GM23338 (cell line): ENCODE measurements around the gene UVRAG. TPM values are rescaled to one million over a fixed set of nuclear protein-coding genes. Genes with fewer than 3 reads are reported as not detected.

Experiments used
- ATAC-seq: fragments of 200-7000 bp; cut with Tn5 transposase; 3 replicates; pipeline ENCODE4 v1.9.1; 2020
- DNase-seq: peaks from one replicate; pipeline ENCODE4 v3.0.0-alpha.2; 2015; ENCODE audit warnings: low spot score
- H2AFZ ChIP-seq: fragments of 200-600 bp; sonication (generic); 2 replicates; pipeline ENCODE4 v1.8.0; 2016; ENCODE audit warnings: antibody characterized with exemption, mild to moderate bottlenecking, moderate library complexity
- H3F3A ChIP-seq: fragments of 200-600 bp; sonication (generic); replicated peaks from 2 replicates; pipeline ENCODE4 v1.8.0; 2017; ENCODE audit warnings: antibody characterized with exemption, mixed run types, low read depth
- H3K27ac ChIP-seq: fragments of 200-600 bp; sonication (generic); 2 replicates; pipeline ENCODE4 v1.6.1; 2016; ENCODE audit warnings: low read depth
- H3K27me3 ChIP-seq: fragments of 200-600 bp; sonication (generic); 2 replicates; pipeline ENCODE4 v1.8.0; 2016; ENCODE audit warnings: mild to moderate bottlenecking, mixed run types, moderate library complexity; ENCODE audit not compliant: insufficient read depth
- H3K36me3 ChIP-seq: fragments of 200-600 bp; sonication (generic); 2 replicates; pipeline ENCODE4 v1.8.0; 2016; ENCODE audit warnings: mild to moderate bottlenecking; ENCODE audit not compliant: insufficient read depth
- H3K4me1 ChIP-seq: fragments of 200-600 bp; sonication (generic); 2 replicates; pipeline ENCODE4 v1.8.0; 2016; ENCODE audit warnings: mild to moderate bottlenecking, moderate library complexity; ENCODE audit not compliant: insufficient read depth
- H3K4me2 ChIP-seq: fragments of 200-600 bp; sonication (generic); 2 replicates; pipeline ENCODE4 v1.7.1; 2017; ENCODE audit warnings: mixed run types
- H3K4me3 ChIP-seq: fragments of 200-600 bp; sonication (generic); 2 replicates; pipeline ENCODE4 v1.6.1; 2016; ENCODE audit warnings: mixed run types
- H3K79me2 ChIP-seq: fragments of 200-600 bp; sonication (generic); replicated peaks from 2 replicates; pipeline ENCODE4 v1.8.0; 2017; ENCODE audit warnings: mild to moderate bottlenecking; ENCODE audit not compliant: insufficient read depth
- H3K9me2 ChIP-seq: fragments of 200-600 bp; sonication (generic); 2 replicates; pipeline ENCODE4 v1.8.0; 2017; ENCODE audit not compliant: insufficient read depth
- H4K20me1 ChIP-seq: fragments of 200-600 bp; sonication (generic); replicated peaks from 2 replicates; pipeline ENCODE4 v1.8.0; 2017; ENCODE audit warnings: mild to moderate bottlenecking; ENCODE audit not compliant: insufficient read depth
- H3K27ac Mint-ChIP-seq: 2 replicates; pipeline ENCODE4 v1.8.0; 2020; ENCODE audit warnings: inconsistent platforms, mild to moderate bottlenecking, moderate library complexity, mixed read lengths
- H3K27me3 Mint-ChIP-seq: 3 replicates; pipeline ENCODE4 v1.8.0; 2022; ENCODE audit warnings: low read depth, mild to moderate bottlenecking, moderate library complexity, mixed read lengths, inconsistent platforms; ENCODE audit not compliant: insufficient read depth, poor library complexity
- H3K36me3 Mint-ChIP-seq: 3 replicates; pipeline ENCODE4 v1.8.0; 2021; ENCODE audit warnings: low read depth, mild to moderate bottlenecking, inconsistent platforms, moderate library complexity, mixed read lengths
- H3K4me1 Mint-ChIP-seq: 3 replicates; pipeline ENCODE4 v1.8.0; 2020; ENCODE audit warnings: mild to moderate bottlenecking, inconsistent platforms, mixed read lengths
- H3K4me3 Mint-ChIP-seq: 3 replicates; pipeline ENCODE4 v1.8.0; 2021; ENCODE audit warnings: moderate library complexity, mild to moderate bottlenecking, inconsistent platforms, mixed read lengths
- H3K9me3 Mint-ChIP-seq: 3 replicates; pipeline ENCODE4 v1.8.0; 2020; ENCODE audit warnings: moderate library complexity, mild to moderate bottlenecking, inconsistent platforms, mixed read lengths
- CREB1 ChIP-seq: fragments of 250-450 bp; sonication (Bioruptor Pico); IDR thresholded peaks from 2 replicates; pipeline ENCODE4 v1.5.0; 2020; ENCODE audit warnings: low read depth, mild to moderate bottlenecking, moderate library complexity
- CTCF ChIP-seq, 2 experiments: fragments of 200-600 bp in 1 of 2; sonication (generic) in 1 of 2; conservative IDR thresholded peaks; 2 replicates each; pipeline versions ENCODE4 v1.5.1 to v1.6.1; 2016 to 2017; ENCODE audit warnings: antibody characterized with exemption in 2 of 2, low read depth in 2 of 2, mild to moderate bottlenecking in 2 of 2, moderate library complexity in 1 of 2
- EZH2 ChIP-seq: fragments of 200-600 bp; sonication (generic); IDR thresholded peaks from one replicate; pipeline ENCODE4 v1.8.0; 2017; ENCODE audit warnings: antibody characterized with exemption, mild to moderate bottlenecking, low read depth; ENCODE audit not compliant: unreplicated experiment
- EZH2phosphoT487 ChIP-seq: fragments of 200-600 bp; sonication (generic); IDR thresholded peaks from one replicate; pipeline ENCODE4 v1.8.1; 2018; ENCODE audit warnings: antibody characterized with exemption; ENCODE audit not compliant: unreplicated experiment
- JUNB ChIP-seq: IDR thresholded peaks from one replicate; pipeline ENCODE4 v1.6.1; 2016; ENCODE audit warnings: antibody characterized with exemption; ENCODE audit not compliant: unreplicated experiment
- NANOG ChIP-seq: IDR thresholded peaks from 2 replicates; pipeline ENCODE4 v1.6.1; 2016; ENCODE audit warnings: antibody characterized with exemption, borderline replicate concordance
- POLR2AphosphoS5 ChIP-seq: IDR thresholded peaks from 2 replicates; pipeline ENCODE4 v1.6.1; 2016; ENCODE audit warnings: antibody characterized with exemption, low read depth
- REST ChIP-seq: IDR thresholded peaks from one replicate; pipeline ENCODE4 v1.6.1; 2018; ENCODE audit warnings: antibody characterized with exemption; ENCODE audit not compliant: unreplicated experiment
- STAT1 ChIP-seq: IDR thresholded peaks from one replicate; pipeline ENCODE4 v1.6.1; 2016; ENCODE audit warnings: antibody characterized with exemption; ENCODE audit not compliant: unreplicated experiment
- ZNF114 ChIP-seq: fragments of 250-450 bp; sonication (Bioruptor Pico); IDR thresholded peaks from 2 replicates; pipeline ENCODE4 v1.5.0; 2020; ENCODE audit warnings: mild to moderate bottlenecking, moderate library complexity
- ZNF331 ChIP-seq: fragments of 250-450 bp; sonication (Bioruptor Pico); IDR thresholded peaks from 2 replicates; pipeline ENCODE4 v1.5.0; 2020; ENCODE audit warnings: low read depth, mild to moderate bottlenecking, moderate library complexity
- polyA plus RNA-seq: library from polyadenylated mRNA; unstranded; fragments of >200 nt; fragmentation: Nextera tagmentation; extraction: Ambion mirVana; gene quantifications from 2 replicates; pipeline ENCODE4 v1.2.1, GENCODE V29; 2016
- total RNA-seq: library from RNA; depleted of rRNA; stranded (reverse); fragments of >200 nt; shearing (Covaris generic); gene quantifications from 2 replicates; pipeline ENCODE4 v1.2.3, GENCODE V29; 2014
- TF ChIP-seq, protein P1 (sequence below): IDR thresholded peaks from 2 replicates; pipeline ENCODE4 v1.6.1; 2016; ENCODE audit warnings: antibody characterized with exemption
- TF ChIP-seq, protein P2 (sequence below): fragments of 250-450 bp; sonication (Bioruptor Pico); IDR thresholded peaks from 2 replicates; pipeline ENCODE4 v1.5.0; 2020; ENCODE audit warnings: mild to moderate bottlenecking, moderate library complexity

Gene UVRAG
- total and polyA plus RNA-seq, 2 experiments from 2014 or later = 15.3 to 17.4 TPM

DNA sequence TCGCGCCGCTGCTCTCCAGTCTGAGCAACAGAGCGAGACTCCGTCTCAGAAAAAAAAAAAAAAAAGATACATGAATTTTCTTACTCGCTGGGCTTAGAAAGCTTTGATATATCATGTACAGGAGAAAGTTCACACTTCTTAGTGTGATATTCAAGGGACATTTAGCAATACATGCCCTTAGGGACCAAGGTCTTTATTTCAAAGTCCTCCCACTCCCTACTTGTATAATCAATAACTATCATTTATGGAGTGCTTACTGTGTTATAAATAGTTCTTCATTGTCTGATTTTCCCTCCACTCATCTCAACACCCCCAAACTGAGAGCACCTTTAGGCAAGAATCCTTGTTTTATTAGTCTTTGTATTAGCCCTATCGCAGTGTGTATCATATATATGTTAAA is 103.3 kb downstream of the UVRAG start:
- Mint-ChIP-seq H3K4me3 (no peak overlapping the region), H3K4me1 (no peaks in the 10 kb centered on the region), H3K36me3 (no peaks in the 10 kb centered on the region), H3K9me3 (no peaks in the 10 kb centered on the region), H3K27ac (no peak overlapping the region), H3K27me3 (no peaks in the 10 kb centered on the region)
- Histone ChIP-seq H3K27ac (no peak overlapping the region), H3K4me2 (no peak overlapping the region), H4K20me1 (0 out of 2 replicates have a peak, but pooled peaks cover 3% of the 10 kb centered on the region), H3F3A (no peaks in the 10 kb centered on the region), H3K36me3 (no peaks in the 10 kb centered on the region), H3K4me1 (no peaks in the 10 kb centered on the region), H3K27me3 (no peaks in the 10 kb centered on the region), H3K9me2 (no peaks in the 10 kb centered on the region), H2AFZ (no peak overlapping the region), H3K4me3 (no peak overlapping the region), H3K79me2 (no peaks in the 10 kb centered on the region)
- TF ChIP-seq ZNF114 (CRISPR knock-in tag) = no peak
- TF ChIP-seq, protein P1, sequence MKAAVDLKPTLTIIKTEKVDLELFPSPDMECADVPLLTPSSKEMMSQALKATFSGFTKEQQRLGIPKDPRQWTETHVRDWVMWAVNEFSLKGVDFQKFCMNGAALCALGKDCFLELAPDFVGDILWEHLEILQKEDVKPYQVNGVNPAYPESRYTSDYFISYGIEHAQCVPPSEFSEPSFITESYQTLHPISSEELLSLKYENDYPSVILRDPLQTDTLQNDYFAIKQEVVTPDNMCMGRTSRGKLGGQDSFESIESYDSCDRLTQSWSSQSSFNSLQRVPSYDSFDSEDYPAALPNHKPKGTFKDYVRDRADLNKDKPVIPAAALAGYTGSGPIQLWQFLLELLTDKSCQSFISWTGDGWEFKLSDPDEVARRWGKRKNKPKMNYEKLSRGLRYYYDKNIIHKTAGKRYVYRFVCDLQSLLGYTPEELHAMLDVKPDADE = no peak
- TF ChIP-seq CTCF (conservative IDR thresholded peaks at IDR 0.05; ENCODE audit: low read depth in 2 of 2) = no peak
- TF ChIP-seq, protein P2, sequence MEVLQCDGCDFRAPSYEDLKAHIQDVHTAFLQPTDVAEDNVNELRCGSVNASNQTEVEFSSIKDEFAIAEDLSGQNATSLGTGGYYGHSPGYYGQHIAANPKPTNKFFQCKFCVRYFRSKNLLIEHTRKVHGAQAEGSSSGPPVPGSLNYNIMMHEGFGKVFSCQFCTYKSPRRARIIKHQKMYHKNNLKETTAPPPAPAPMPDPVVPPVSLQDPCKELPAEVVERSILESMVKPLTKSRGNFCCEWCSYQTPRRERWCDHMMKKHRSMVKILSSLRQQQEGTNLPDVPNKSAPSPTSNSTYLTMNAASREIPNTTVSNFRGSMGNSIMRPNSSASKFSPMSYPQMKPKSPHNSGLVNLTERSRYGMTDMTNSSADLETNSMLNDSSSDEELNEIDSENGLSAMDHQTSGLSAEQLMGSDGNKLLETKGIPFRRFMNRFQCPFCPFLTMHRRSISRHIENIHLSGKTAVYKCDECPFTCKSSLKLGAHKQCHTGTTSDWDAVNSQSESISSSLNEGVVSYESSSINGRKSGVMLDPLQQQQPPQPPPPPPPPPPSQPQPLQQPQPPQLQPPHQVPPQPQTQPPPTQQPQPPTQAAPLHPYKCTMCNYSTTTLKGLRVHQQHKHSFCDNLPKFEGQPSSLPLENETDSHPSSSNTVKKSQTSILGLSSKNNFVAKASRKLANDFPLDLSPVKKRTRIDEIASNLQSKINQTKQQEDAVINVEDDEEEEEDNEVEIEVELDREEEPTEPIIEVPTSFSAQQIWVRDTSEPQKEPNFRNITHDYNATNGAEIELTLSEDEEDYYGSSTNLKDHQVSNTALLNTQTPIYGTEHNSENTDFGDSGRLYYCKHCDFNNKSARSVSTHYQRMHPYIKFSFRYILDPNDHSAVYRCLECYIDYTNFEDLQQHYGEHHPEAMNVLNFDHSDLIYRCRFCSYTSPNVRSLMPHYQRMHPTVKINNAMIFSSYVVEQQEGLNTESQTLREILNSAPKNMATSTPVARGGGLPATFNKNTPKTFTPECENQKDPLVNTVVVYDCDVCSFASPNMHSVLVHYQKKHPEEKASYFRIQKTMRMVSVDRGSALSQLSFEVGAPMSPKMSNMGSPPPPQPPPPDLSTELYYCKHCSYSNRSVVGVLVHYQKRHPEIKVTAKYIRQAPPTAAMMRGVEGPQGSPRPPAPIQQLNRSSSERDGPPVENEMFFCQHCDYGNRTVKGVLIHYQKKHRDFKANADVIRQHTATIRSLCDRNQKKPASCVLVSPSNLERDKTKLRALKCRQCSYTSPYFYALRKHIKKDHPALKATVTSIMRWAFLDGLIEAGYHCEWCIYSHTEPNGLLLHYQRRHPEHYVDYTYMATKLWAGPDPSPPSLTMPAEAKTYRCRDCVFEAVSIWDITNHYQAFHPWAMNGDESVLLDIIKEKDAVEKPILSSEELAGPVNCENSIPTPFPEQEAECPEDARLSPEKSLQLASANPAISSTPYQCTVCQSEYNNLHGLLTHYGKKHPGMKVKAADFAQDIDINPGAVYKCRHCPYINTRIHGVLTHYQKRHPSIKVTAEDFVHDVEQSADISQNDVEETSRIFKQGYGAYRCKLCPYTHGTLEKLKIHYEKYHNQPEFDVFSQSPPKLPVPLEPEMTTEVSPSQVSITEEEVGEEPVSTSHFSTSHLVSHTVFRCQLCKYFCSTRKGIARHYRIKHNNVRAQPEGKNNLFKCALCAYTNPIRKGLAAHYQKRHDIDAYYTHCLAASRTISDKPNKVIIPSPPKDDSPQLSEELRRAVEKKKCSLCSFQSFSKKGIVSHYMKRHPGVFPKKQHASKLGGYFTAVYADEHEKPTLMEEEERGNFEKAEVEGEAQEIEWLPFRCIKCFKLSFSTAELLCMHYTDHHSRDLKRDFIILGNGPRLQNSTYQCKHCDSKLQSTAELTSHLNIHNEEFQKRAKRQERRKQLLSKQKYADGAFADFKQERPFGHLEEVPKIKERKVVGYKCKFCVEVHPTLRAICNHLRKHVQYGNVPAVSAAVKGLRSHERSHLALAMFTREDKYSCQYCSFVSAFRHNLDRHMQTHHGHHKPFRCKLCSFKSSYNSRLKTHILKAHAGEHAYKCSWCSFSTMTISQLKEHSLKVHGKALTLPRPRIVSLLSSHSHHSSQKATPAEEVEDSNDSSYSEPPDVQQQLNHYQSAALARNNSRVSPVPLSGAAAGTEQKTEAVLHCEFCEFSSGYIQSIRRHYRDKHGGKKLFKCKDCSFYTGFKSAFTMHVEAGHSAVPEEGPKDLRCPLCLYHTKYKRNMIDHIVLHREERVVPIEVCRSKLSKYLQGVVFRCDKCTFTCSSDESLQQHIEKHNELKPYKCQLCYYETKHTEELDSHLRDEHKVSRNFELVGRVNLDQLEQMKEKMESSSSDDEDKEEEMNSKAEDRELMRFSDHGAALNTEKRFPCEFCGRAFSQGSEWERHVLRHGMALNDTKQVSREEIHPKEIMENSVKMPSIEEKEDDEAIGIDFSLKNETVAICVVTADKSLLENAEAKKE = no peak
- TF ChIP-seq NANOG = no peak
- TF ChIP-seq CREB1 (CRISPR knock-in tag) = no peak
- no peak for TF ChIP-seq EZH2phosphoT487
- TF ChIP-seq REST = no peak
- no peak for TF ChIP-seq POLR2AphosphoS5
- TF ChIP-seq JUNB = no peak
- no peak for TF ChIP-seq ZNF331 (CRISPR knock-in tag)
- TF ChIP-seq STAT1 = no peak
- TF ChIP-seq EZH2 = no peak
- DNase-seq (no peak), ATAC-seq (no peak)
